B cell (primary cell): ENCODE measurements around the gene TLE6.

ENCODE experiments used
- CTCF ChIP-seq: fragments of 200-600 bp; IDR thresholded peaks from one replicate; pipeline ENCODE4 v1.8.0; 2022; ENCODE audit warnings: antibody characterized with exemption, mild to moderate bottlenecking
- EZH2 ChIP-seq: IDR thresholded peaks from 2 replicates; pipeline ENCODE4 v1.6.1; 2012; ENCODE audit warnings: borderline replicate concordance, low read depth, mild to moderate bottlenecking, moderate library complexity, low read length; ENCODE audit not compliant: insufficient read depth, poor library complexity, severe bottlenecking

- TF ChIP-seq CTCF, result no peak
- no peak for TF ChIP-seq EZH2
Measured at GRCh38 chr19:3031607-3031867, 54.2 kb downstream of the TLE6 start.
